NCI-H146 treated with DMSO at 0.1 percent for 48 hours (cell line): Measurements from ENCODE around the gene NAXD.
"Not testable (repeated sequence)": the region's sequence is repeated elsewhere in the genome, so short reads cannot be mapped to it uniquely, and the experiment has no call there.

Experiments
- DNase-seq: peaks from one replicate; lab custom pipeline; 2025; ENCODE audit not compliant: unreplicated experiment; lab: John Stamatoyannopoulos, UW

Gene NAXD

GRCh38 chr13:110662777-110663443 lies 47.6 kb downstream of the NAXD start:
- DNase-seq, result no peak

GRCh38 chr13:110663491-110663890 lies 48.1 kb downstream of the NAXD start:
- no peak for DNase-seq

DNA sequence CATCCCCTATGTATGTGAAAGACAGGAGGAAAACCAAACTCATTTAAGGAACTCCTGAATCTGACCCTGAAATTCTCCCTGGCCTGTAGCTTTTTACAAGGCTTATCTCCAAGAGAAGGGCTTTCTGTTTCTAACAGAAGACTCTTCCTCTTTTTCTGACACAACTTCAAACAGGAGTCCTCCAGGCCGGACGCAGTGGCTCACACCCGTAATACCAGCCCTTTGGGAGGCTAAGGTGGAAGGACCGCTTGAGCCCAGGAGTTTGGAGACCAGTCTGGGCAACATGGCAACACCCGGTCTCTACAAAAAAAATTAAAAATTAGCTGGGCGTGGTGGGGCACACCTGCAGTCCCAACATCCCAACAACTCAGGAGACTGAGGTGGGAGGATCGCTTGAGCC lies 48.7 kb downstream of the NAXD start:
- no peak for DNase-seq

DNA sequence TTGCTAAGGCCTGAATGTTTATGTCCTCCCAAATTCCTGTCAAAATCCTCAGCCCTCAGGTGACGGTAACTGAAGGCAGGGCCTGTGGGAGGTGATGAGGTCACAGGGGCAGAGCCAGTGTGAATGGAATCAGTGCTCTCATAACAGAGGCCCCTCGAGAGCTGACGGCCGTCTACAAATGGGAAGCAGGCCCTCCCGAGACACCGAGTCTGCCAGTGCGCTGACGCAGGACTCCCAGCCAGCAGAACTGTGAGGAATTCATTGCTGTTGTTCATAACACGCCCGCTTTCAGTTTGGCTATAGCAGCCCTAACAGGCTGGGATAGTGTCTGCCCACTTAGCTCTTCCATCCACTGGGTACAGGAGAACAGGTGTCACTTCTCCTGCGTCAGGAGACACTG lies 49.3 kb downstream of the NAXD start:
- no peak for DNase-seq

- no peak for DNase-seq
These were observed 50.3 kb downstream of the NAXD start for GRCh38 chr13:110665491-110666254.

GRCh38 chr13:110666255-110666533 lies 50.8 kb downstream of the NAXD start:
- no peak for DNase-seq

DNA sequence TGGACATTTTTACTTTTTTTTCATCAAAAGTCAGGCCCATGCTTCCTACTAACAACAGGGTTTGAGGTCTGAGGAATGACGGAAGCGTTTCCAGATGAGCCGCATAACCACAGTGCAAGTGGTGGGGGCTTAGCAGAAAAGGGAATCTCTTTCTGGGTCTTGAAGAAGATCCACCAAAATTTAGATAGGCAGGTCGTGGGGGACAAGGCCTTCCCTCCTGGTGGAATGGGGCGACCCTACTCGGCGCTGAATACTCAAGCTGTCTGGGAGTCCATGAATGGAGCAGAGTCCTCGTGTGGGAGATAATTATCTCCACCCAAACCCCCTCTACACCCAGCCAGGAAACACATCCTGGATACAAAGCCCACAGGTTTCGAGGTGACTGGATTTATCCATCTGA lies 53.7 kb downstream of the NAXD start:
- no peak for DNase-seq

DNA sequence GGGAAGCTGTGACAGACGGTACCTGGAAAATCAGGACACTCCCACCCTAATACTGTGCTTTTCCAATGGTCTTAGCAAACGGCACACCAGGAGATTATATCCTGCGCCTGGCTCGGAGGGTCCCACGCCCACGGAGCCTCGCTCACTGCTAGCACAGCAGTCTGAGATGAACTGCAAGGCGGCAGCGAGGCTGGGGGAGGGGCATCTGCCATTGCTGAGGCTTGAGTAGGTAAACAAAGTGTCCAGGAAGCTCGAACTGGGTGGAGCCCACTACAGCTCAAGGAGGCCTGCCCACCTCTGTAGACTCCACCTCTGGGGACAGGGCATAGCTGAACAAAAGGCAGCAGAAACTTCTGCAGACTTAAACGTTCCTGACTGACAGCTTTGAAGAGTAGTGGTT lies 54.5 kb downstream of the NAXD start:
- not testable (repeated sequence) for DNase-seq

DNA sequence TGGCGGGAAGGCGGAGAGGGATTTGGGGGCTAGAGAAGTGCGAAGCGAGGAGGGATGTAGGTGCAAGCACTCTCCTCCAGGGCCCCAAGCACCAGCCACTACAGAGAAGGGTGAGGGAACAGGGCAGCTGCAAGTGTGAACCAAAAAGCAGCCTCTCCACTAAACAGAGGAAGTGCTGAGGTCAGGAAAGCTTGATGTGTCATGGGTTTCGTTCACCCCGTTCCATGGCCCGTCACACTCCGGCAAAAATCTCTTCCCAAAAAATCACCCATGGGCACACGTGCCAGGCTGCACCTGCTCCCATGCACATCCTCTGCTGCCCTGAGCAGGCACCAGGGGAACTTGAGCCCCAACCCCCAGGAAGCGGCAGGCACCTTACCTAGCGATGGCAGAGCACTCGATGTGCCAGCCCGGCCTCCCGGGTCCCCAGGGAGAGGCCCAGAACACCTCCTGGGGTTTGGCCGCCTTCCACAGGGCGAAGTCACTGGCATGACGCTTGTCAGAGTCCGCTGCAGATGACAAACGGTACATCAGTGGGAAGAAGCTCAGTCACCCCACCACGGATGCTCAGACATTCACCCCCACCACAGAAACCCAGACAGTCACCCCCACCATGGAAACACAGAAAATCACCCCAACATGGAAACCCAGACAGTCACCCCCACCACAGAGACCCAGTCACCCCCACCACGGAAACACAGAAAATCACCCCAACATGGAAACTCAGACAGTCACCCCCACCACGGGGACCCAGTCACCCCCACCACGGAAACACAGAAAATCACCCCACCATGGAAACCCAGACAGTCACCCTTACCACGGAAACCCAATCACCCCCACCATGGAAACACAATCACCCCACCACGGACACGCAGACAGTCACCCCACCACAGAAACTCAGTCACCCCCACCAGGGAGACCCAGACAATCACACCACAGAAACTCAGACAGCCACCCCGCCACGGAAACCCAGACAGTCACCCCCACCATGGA lies 61.5 kb downstream of the NAXD start:
- no peak for DNase-seq

GRCh38 chr13:110677731-110678545 lies 62.6 kb downstream of the NAXD start:
- DNase-seq, result no peak

GRCh38 chr13:110680852-110681251 lies 65.5 kb downstream of the NAXD start:
- DNase-seq, result no peak

GRCh38 chr13:110681868-110682550 lies 66.7 kb downstream of the NAXD start:
- DNase-seq, result no peak

- DNase-seq, result no peak
These were observed 67.4 kb downstream of the NAXD start for GRCh38 chr13:110682746-110683145.

- no peak for DNase-seq
These were observed 68.0 kb downstream of the NAXD start for GRCh38 chr13:110683203-110683883.

DNA sequence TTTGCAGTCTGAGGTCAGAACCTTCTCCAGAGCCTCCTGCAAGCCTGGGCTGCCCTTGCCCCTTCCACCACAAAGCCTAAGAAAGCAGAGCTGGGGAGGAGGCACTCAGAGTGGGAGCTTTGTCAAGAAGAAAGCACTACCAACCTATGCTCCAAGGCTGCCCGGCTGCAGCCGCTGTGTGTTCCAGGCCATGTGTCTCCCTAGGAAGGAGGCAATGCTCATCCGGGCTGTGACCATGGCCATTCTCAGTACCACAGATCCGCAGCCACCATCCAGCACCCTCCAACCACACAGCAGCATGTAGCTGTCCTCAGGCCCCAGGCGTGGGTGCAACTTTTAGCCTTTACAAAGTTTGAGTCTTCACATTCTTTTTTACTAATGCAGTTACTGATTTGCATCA lies 68.6 kb downstream of the NAXD start:
- DNase-seq, result no peak

DNA sequence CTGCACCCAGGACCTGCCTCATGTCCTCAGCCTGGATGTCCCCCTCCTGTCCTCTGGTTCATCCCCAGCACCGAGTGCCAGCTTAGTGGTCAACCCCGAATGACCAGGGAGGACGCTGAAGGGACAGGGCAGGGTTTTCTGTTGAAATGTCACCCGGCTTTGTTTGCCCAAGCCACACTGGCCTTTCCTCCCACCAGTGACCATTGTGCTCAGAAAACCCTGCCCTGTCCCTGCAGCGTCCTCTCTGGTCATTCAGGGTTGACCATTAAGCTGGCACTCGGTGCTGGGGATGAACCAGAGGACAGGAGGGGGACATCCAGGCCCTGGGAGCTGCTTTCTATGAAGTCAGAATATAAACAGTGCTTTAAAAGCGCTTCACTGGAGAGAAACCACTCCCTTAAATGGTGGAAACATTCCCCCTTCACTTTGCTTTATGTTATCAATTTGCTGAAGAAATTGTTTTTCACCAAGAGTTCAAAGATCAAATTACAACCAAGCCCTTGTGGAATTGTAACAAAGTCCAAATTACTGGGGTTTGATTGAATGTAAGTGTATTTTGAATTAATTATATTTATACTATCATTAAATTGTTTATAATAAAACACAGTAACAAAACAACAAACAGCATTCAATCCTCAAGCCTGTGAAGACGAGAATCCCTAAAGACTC lies 69.2 kb downstream of the NAXD start:
- DNase-seq, result no peak

DNA sequence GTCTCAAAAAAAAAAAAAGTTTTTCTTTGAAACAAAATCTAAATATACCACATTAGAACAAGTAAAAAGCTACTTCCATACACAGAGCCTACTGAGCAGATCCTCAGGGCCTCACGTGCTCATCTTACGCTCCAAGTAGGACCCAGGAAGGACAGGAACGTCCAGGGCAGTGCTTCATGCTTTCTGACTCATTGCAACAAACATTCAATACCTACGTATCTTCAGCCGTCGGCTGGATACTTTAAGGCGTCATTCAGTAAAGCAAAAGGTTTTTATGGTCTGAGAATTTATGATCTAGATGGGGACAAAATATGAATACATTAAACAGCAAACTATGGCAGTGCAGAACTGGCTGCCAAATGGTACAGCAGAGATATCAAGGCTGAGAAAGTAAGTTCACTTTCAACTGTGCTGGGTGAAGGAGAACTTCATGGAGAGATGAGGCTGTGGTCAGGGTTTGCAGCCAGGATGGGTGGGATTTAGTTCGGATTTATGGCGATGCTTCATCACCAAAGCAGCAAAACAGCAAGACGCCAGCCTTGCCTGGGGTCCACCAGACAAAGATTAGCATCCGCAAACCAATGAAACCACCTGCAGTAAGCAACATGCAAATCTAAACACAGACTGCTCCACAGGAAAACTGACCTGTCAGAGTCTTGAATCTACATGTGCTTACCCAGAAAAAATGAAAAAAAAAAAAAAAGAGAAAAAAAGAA lies 70.1 kb downstream of the NAXD start:
- no peak for DNase-seq

DNA sequence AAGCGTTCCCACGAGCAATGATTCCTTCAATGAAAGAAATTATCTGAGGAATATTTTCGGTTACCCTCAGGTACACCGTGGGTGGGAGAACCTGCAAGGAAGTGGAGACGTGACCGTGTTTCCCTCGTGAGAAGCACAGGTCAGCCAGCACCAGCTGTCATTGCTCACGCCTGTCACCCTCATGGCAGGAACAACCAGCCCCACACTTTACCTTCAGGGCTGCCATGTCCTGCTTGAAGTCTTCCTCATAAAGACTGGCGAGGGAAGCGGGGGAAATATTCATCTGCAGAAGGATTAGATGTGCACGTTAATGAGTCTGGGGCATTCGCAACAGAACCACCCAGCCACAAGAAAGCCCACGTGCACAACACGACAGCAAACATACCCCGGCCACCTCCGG lies 72.4 kb downstream of the NAXD start:
- no peak for DNase-seq

- DNase-seq, result no peak
These were observed 73.7 kb downstream of the NAXD start for GRCh38 chr13:110689041-110689440.
